Prostate gland (tissue), 2 donors: ENCODE results near the gene SCAMP3.

Experiments used
- CTCF ChIP-seq, 4 experiments: fragments of 200-600 bp in 2 of 4; fragments of 450-650 bp in 2 of 4; sonication (generic) in 2 of 4; IDR thresholded peaks; 1 replicate in 3 of 4; 2 replicates in 1 of 4; pipeline ENCODE4 v1.5.1; 2016 to 2019; ENCODE audit warnings: antibody characterized with exemption in 4 of 4, mild to moderate bottlenecking in 2 of 4, moderate library complexity in 2 of 4
- POLR2A ChIP-seq: fragments of 450-650 bp; IDR thresholded peaks from one replicate; pipeline ENCODE4 v1.6.1; 2016; ENCODE audit warnings: antibody characterized with exemption, mild to moderate bottlenecking

- TF ChIP-seq POLR2A (no peak), CTCF (IDR thresholded peaks at IDR 0.05) (no peak)
These were observed 19.3 kb downstream of the SCAMP3 start for GRCh38 chr1:155242805-155243358.
